GM12878 (cell line): ENCODE measurements around the gene CDK2. TPM values are rescaled to one million over a fixed set of nuclear protein-coding genes. Genes with fewer than 3 reads are reported as not detected.

Experiments used
- ATAC-seq: fragments of 200-7000 bp; cut with Tn5 transposase; 3 replicates; pipeline ENCODE4 v1.9.1; 2020; ENCODE audit warnings: mild to moderate bottlenecking, moderate library complexity
- BruUV-seq: library from RNA; stranded (reverse); fragments of 400-500 nt; replicated peaks from 2 replicates; lab custom pipeline; 2021; lab: Mats Ljungman, UMichigan
- CTCF ChIA-PET: fragments of 300-600 bp; sonication (Branson Sonifier 250); formaldehyde crosslinking; extraction: SDS; loops from one replicate; lab custom pipeline; 2021; ENCODE audit warnings: inconsistent platforms; lab: Yijun Ruan, JAX
- POLR2A ChIA-PET: fragments of 350-600 bp; formaldehyde crosslinking; extraction: SDS; loops from one replicate; lab custom pipeline; 2021; ENCODE audit warnings: inconsistent platforms; lab: Charles Lee
- RAD21 ChIA-PET: fragments of 300-600 bp; sonication (Branson Sonifier 250); formaldehyde crosslinking; loops from one replicate; lab custom pipeline; 2023; ENCODE audit warnings: antibody characterized with exemption; ENCODE audit not compliant: unreplicated experiment; lab: Charles Lee
- SMC1A ChIA-PET: fragments of 300-600 bp; sonication (Branson Sonifier 250); formaldehyde crosslinking; loops from one replicate; lab custom pipeline; 2023; ENCODE audit not compliant: unreplicated experiment, uncharacterized antibody; lab: Charles Lee
- DNase-seq: peaks from one replicate; pipeline ENCODE4 v3.0.0-alpha.2; 2011; ENCODE audit warnings: low read depth, low spot score
- FAIRE-seq: peaks from 3 replicates; lab custom pipeline; 2011; peaks lifted over from hg19 to GRCh38; lab: Jason Lieb, UNC
- H2AFZ ChIP-seq: 2 replicates; pipeline ENCODE4 v1.6.0; 2011; ENCODE audit warnings: low read depth, low read length, control low read depth; ENCODE audit not compliant: control insufficient read depth
- H3K27ac ChIP-seq: 2 replicates; pipeline ENCODE4 v1.5.1; 2011; ENCODE audit warnings: control low read depth; ENCODE audit not compliant: control insufficient read depth, insufficient read depth
- H3K27me3 ChIP-seq, 2 experiments: replicated peaks in 1 of 2; 2 replicates each; pipeline versions ENCODE4 v1.6.0 to v1.6.1; 2011; ENCODE audit warnings: low read length in 1 of 2; ENCODE audit not compliant: control insufficient read depth in 2 of 2, insufficient read depth in 2 of 2
- H3K36me3 ChIP-seq, 2 experiments: 2 replicates each; pipeline ENCODE4 v1.5.1; 2011; ENCODE audit warnings: low read length in 1 of 2; ENCODE audit not compliant: control insufficient read depth in 2 of 2, insufficient read depth in 2 of 2
- H3K4me1 ChIP-seq: 2 replicates; pipeline ENCODE4 v1.6.1; 2011; ENCODE audit warnings: mild to moderate bottlenecking, low read length, moderate library complexity, mixed read lengths; ENCODE audit not compliant: control insufficient read depth, insufficient read depth
- H3K4me2 ChIP-seq: 2 replicates; pipeline ENCODE4 v1.6.0; 2011; ENCODE audit warnings: control low read depth; ENCODE audit not compliant: control insufficient read depth, insufficient read depth
- H3K4me3 ChIP-seq: fragments of 200-600 bp; sonication (generic); 2 replicates; pipeline ENCODE4 v1.5.1; 2016
- H3K79me2 ChIP-seq: 2 replicates; pipeline ENCODE4 v1.6.0; 2011; ENCODE audit warnings: low read length; ENCODE audit not compliant: control insufficient read depth, insufficient read depth
- H3K9ac ChIP-seq: 2 replicates; pipeline ENCODE4 v1.8.0; 2011; ENCODE audit warnings: low read length, control low read depth, mixed read lengths; ENCODE audit not compliant: control insufficient read depth, insufficient read depth
- H3K9me3 ChIP-seq: replicated peaks from 3 replicates; pipeline ENCODE4 v1.5.1; 2011; ENCODE audit warnings: mild to moderate bottlenecking, low read length; ENCODE audit not compliant: control insufficient read depth, insufficient read depth
- H4K20me1 ChIP-seq: 2 replicates; pipeline ENCODE4 v1.6.0; 2011; ENCODE audit not compliant: control insufficient read depth, insufficient read depth
- HDAC6 ChIP-seq: fragments of 200-600 bp; sonication (generic); IDR thresholded peaks from one replicate; pipeline ENCODE4 v1.8.0; 2017; ENCODE audit warnings: antibody characterized with exemption; ENCODE audit not compliant: unreplicated experiment
- JUNB ChIP-seq: IDR thresholded peaks from 2 replicates; pipeline ENCODE4 v1.6.1; 2016; ENCODE audit warnings: antibody characterized with exemption, mild to moderate bottlenecking
- POLR2AphosphoS5 ChIP-seq: IDR thresholded peaks from 2 replicates; pipeline ENCODE4 v1.6.1; 2011; ENCODE audit warnings: mild to moderate bottlenecking, low read length, inconsistent platforms
- SMARCA5 ChIP-seq: fragments of 450-650 bp; IDR thresholded peaks from 2 replicates; pipeline ENCODE4 v1.6.1; 2017; ENCODE audit warnings: mild to moderate bottlenecking
- SPI1 ChIP-seq: IDR thresholded peaks from 2 replicates; pipeline ENCODE4 v1.6.1; 2011; ENCODE audit warnings: low read depth, mild to moderate bottlenecking, low read length, moderate library complexity, borderline replicate concordance; ENCODE audit not compliant: insufficient read depth
- TARDBP ChIP-seq: IDR thresholded peaks from 2 replicates; pipeline ENCODE4 v1.6.1; 2016; ENCODE audit warnings: borderline replicate concordance
- WGBS: methylation state at CpG from one replicate; pipeline ENCODE4 v1.1.6; 2016; ENCODE audit warnings: low lambda C conversion rate; ENCODE audit not compliant: insufficient replicate concordance, insufficient coverage; ENCODE audit errors: missing lambda C conversion rate; 5-methylcytosine and 5-hydroxymethylcytosine counted together
- in situ Hi-C: fragments of 300-500 bp; cut with MboI; formaldehyde crosslinking; loops from 9 replicates; pipeline ENCODE4 v1.14.3; 2018; ENCODE audit warnings: mixed read lengths
- intact Hi-C: fragments of 100-400 bp; cut with micrococcal nuclease; formaldehyde crosslinking; loops from one replicate; pipeline ENCODE4 v1.14.2; 2022; ENCODE audit not compliant: unreplicated experiment
- polyA plus RNA-seq, 11 experiments: library from polyadenylated mRNA; depleted of rRNA in 4 of 11; unstranded in 6 of 11; stranded (reverse) in 5 of 11; fragments of >200 nt; fragmentation: Nextera tagmentation in 4 of 11; fragmentation: Illumina TruSeq in 1 of 11; extraction: Ambion mirVana in 4 of 11; extraction: Trizol in 1 of 11; gene quantifications; 1 replicate in 1 of 11; 2 replicates in 10 of 11; pipeline versions ENCODE4 v1.2.1 to v1.2.3, GENCODE V29; 2011 to 2016; ENCODE audit warnings: inconsistent platforms in 2 of 11, missing spikeins in 2 of 11, low read depth in 1 of 11
- total RNA-seq, 4 experiments: library from RNA; depleted of rRNA in 3 of 4; stranded (reverse); fragments of >200 nt in 3 of 4; fragmentation: Illumina TruSeq in 1 of 4; extraction: Trizol in 1 of 4; gene quantifications; 2 replicates each; pipeline versions ENCODE4 v1.2.1 to v1.2.3, GENCODE V29; 2013 to 2021

CDK2 gene
- total and polyA plus RNA-seq, 10 of the 15 experiments (the other 5 are each of a cell fraction or from before 2014, with no cell fraction given), result 13.1 to 138 (median 82.2) TPM

DNA sequence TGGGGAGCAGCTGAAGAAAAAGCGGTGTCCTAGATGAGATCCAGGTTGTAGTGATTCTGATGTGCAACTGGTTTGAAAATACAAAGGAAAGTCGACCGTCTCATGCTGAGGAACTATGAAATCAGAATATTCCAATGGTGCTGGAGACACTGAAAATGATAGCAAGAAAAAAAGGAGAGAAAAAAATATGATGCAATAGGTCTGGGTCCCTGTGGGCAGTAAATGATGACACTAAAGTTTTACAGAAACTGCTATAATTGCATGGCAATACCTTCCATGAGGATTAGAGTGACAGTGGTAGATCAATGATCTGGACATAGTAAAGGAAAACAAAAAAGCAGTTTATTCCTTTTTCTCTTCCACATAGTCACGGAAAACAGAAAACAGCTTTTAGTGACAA, 41.3 kb upstream of the CDK2 start:
- Histone ChIP-seq H3K36me3 (peaks cover 0 to 16% of the 10 kb centered on the region in 2 experiments; a peak in 3 of 4 replicates), H3K27me3 (no peaks in the 10 kb centered on the region), H3K4me2 (peak overlapping the region; percentile 91), H4K20me1 (no peaks in the 10 kb centered on the region), H3K79me2 (peaks cover 73% of the 10 kb centered on the region), H3K4me3 (peak overlapping the region; percentile 93; the same call in 1 of the 2 replicates), H3K27ac (peak overlapping the region; percentile 96; the same call in 1 of the 2 replicates), H3K9ac (peak overlapping the region; percentile 99; the same call in 1 of the 2 replicates), H2AFZ (no peak overlapping the region), H3K4me1 (peaks cover 3% of the 10 kb centered on the region; the same call in 1 of the 2 replicates), H3K9me3 (no peaks in the 10 kb centered on the region)
- ATAC-seq (no peak), DNase-seq (no peak), FAIRE-seq (no peak)
- BruUV-seq, result no TSS peak
- ChIA-PET SMC1A (interaction anchor here (1.1 to 4.8 kb wide), 14 partner anchors 8 to 187 kb away, joined by 3 to 34 read pairs (median 6); partner anchors contain the start of genes DNAJC14, ORMDL2 and SARNP), RAD21 (interaction anchor here (0.9 to 4.7 kb wide), 12 partner anchors 14 to 186 kb away, joined by 3 to 30 read pairs (median 5); partner anchors contain the start of genes DNAJC14, ORMDL2, SARNP and SUOX), CTCF (interaction anchor here (0.8 to 6.8 kb wide), 22 partner anchors 9 to 374 kb away, joined by 3 to 57 read pairs (median 6); partner anchors contain the start of genes CD63, DNAJC14, GDF11 and ORMDL2), POLR2A (interaction anchor here (0.5 to 7.3 kb wide), 11 partner anchors 10 to 232 kb away, joined by 3 to 66 read pairs (median 6); partner anchors contain the start of genes DNAJC14, ORMDL2, RAB5B and SARNP)
- in situ Hi-C loops (loop anchor here (5.0 kb wide), 1 partner anchor 98 kb away; the partner anchor contains the start of gene DNAJC14), intact Hi-C loops (loop anchor here (5.0 kb wide), 1 partner anchor 192 kb away; the partner anchor contains the start of genes RPL41 and ZC3H10)
- TF ChIP-seq HDAC6, result no peak
- TF ChIP-seq JUNB, result no peak
- no peak for TF ChIP-seq SPI1
- TF ChIP-seq POLR2AphosphoS5, result 0 out of 2 replicates have a peak, but pooled peaks have one; percentile 13
- no peak for TF ChIP-seq TARDBP
- no peak for TF ChIP-seq SMARCA5
- WGBS, result 100% methylated on average over 4 of the region's 4 CpGs
